Measurements from ENCODE around the gene NSD2.
A peak's percentile ranks its signal among the peaks of the same experiment; 100 is the strongest.

NSD2 gene

DNA sequence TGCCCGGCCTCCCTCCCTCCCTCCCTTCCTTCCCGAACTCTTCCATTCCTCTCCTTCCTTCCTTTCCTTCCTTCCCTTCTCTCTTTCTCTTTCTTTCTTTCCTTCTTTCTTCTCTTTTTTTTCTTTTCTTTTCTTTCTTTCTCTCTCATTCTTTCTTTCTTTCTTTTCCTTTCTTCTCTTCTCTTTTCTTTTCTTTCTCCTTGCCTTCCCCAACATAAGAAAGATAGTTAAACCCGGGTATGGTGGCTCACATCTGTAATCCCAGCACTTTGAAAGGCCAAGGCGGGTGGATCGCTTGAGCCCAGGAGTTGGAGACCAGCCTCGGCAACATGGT, 25.4 kb downstream of the NSD2 start:
- Histone ChIP-seq H4K20me1 (ENCODE audit: low read depth, low read length) (peaks cover 40% of the 10 kb centered on the region), H3K9ac (ENCODE audit: low read length) (no peak overlapping the region), H3K27me3 (ENCODE audit: low read length) (no peaks in the 10 kb centered on the region), H3K79me2 (ENCODE audit: insufficient read depth, low read length) (peaks cover 97% of the 10 kb centered on the region), H2AFZ (ENCODE audit: low read depth, low read length, severe bottlenecking) (no peak overlapping the region), H3K9me3 (ENCODE audit: insufficient read depth, low read length) (no peaks in the 10 kb centered on the region), H3K9me2 (replicated peaks; ENCODE audit: insufficient read depth, low read length) (no peaks in the 10 kb centered on the region), H3K4me2 (ENCODE audit: low read depth, low read length, poor library complexity, severe bottlenecking) (no peak overlapping the region), H3K27ac (ENCODE audit: low read depth, low read length) (no peak overlapping the region), H3F3A (ENCODE audit: insufficient read depth) (peaks cover 16% of the 10 kb centered on the region), H3K4me3 (ENCODE audit: insufficient read depth, low read length, poor library complexity, severe bottlenecking) (no peak overlapping the region), H3K36me3 (ENCODE audit: low read length) (peaks cover 22% of the 10 kb centered on the region)
- TF ChIP-seq, protein P1, sequence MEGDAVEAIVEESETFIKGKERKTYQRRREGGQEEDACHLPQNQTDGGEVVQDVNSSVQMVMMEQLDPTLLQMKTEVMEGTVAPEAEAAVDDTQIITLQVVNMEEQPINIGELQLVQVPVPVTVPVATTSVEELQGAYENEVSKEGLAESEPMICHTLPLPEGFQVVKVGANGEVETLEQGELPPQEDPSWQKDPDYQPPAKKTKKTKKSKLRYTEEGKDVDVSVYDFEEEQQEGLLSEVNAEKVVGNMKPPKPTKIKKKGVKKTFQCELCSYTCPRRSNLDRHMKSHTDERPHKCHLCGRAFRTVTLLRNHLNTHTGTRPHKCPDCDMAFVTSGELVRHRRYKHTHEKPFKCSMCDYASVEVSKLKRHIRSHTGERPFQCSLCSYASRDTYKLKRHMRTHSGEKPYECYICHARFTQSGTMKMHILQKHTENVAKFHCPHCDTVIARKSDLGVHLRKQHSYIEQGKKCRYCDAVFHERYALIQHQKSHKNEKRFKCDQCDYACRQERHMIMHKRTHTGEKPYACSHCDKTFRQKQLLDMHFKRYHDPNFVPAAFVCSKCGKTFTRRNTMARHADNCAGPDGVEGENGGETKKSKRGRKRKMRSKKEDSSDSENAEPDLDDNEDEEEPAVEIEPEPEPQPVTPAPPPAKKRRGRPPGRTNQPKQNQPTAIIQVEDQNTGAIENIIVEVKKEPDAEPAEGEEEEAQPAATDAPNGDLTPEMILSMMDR (IDR thresholded peaks at IDR 0.05; ENCODE audit: insufficient read depth, low read length, poor library complexity, severe bottlenecking) = no peak
- TF ChIP-seq EZH2phosphoT487 (conservative IDR thresholded peaks at IDR 0.05; ENCODE audit: low read length) = no peak

DNA sequence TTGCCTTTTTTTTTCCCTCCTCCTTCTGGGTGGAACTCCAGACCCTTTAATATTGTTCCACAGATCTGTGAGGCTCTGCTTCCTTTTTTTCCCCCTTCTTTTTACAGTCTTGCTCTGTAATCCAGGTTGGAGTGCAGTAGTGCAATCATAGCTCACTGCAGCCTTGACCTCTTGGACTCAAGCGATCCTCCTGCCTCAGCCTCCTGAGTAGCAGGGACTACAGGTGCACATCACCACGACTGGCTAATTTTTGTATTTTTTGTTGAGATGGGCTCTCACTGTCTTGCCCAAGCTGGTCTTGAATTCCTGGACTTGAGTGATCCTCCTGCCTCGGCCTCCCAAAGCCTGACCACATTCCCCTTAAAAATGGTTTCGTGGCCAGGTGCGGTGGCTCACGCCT, 26.8 kb downstream of the NSD2 start:
- Histone ChIP-seq H3F3A (ENCODE audit: insufficient read depth) (peaks cover 16% of the 10 kb centered on the region), H2AFZ (ENCODE audit: low read depth, low read length, severe bottlenecking) (no peak overlapping the region), H3K4me3 (ENCODE audit: insufficient read depth, low read length, poor library complexity, severe bottlenecking) (no peak overlapping the region), H3K79me2 (ENCODE audit: insufficient read depth, low read length) (peaks cover 97% of the 10 kb centered on the region), H4K20me1 (ENCODE audit: low read depth, low read length) (peaks cover 50% of the 10 kb centered on the region), H3K4me2 (ENCODE audit: low read depth, low read length, poor library complexity, severe bottlenecking) (no peak overlapping the region), H3K27ac (ENCODE audit: low read depth, low read length) (no peak overlapping the region), H3K9me3 (ENCODE audit: insufficient read depth, low read length) (no peaks in the 10 kb centered on the region), H3K36me3 (ENCODE audit: low read length) (peaks cover 32% of the 10 kb centered on the region), H3K9me2 (replicated peaks; ENCODE audit: insufficient read depth, low read length) (no peaks in the 10 kb centered on the region), H3K27me3 (ENCODE audit: low read length) (no peaks in the 10 kb centered on the region), H3K9ac (ENCODE audit: low read length) (no peak overlapping the region)
- TF ChIP-seq EZH2phosphoT487 (conservative IDR thresholded peaks at IDR 0.05; ENCODE audit: low read length) = no peak
- TF ChIP-seq, protein P1 (IDR thresholded peaks at IDR 0.05; ENCODE audit: insufficient read depth, low read length, poor library complexity, severe bottlenecking) = no peak

DNA sequence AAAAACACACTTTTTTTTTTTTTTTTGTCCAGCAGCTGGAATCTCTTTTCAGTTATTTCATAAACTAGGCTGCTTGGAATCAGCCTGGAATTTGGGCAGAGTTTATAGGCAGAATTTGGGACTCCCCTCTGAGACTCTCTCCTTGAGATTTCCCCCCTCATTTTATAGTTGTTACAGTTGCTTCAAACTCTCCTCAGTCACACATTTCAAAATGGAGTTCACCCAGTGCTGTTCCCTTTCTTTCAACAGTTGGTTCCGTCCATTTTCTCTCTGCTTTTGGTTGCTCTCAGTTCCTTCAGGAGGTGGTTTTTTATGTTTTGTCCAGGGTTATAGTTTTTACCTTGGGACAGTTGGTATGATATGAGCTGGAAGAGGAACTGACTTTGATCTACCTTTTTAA, 27.5 kb downstream of the NSD2 start:
- H3K27ac ChIP-seq (ENCODE audit: low read depth, low read length) = peak overlapping the region; percentile 59
- H3K9ac ChIP-seq (ENCODE audit: low read length) = no peak overlapping the region
- no peaks in the 10 kb centered on the region for H3K27me3 ChIP-seq (ENCODE audit: low read length)
- H3K9me2 ChIP-seq (replicated peaks; ENCODE audit: insufficient read depth, low read length) = no peaks in the 10 kb centered on the region
- TF ChIP-seq, protein P1 (IDR thresholded peaks at IDR 0.05; ENCODE audit: insufficient read depth, low read length, poor library complexity, severe bottlenecking) = no peak
- H3F3A ChIP-seq (ENCODE audit: insufficient read depth) = peaks cover 16% of the 10 kb centered on the region
- H3K36me3 ChIP-seq (ENCODE audit: low read length) = peaks cover 32% of the 10 kb centered on the region
- peaks cover 45% of the 10 kb centered on the region for H4K20me1 ChIP-seq (ENCODE audit: low read depth, low read length)
- peaks cover 96% of the 10 kb centered on the region for H3K79me2 ChIP-seq (ENCODE audit: insufficient read depth, low read length)
- no peaks in the 10 kb centered on the region for H3K9me3 ChIP-seq (ENCODE audit: insufficient read depth, low read length)
- no peak overlapping the region for H3K4me3 ChIP-seq (ENCODE audit: insufficient read depth, low read length, poor library complexity, severe bottlenecking)
- peak overlapping the region; percentile 25 for H3K4me2 ChIP-seq (ENCODE audit: low read depth, low read length, poor library complexity, severe bottlenecking)
- no peak overlapping the region for H2AFZ ChIP-seq (ENCODE audit: low read depth, low read length, severe bottlenecking)

All from SU-DHL-6 (cell line).